Measurements from ENCODE around the gene RSRC1. TPM values are rescaled to one million over a fixed set of nuclear protein-coding genes. Genes with fewer than 3 reads are reported as not detected.
A peak's percentile ranks its signal among the peaks of the same experiment; 100 is the strongest.

Gene RSRC1
- total RNA-seq, 1 experiment from 2014 or later = 35.8 TPM

DNA sequence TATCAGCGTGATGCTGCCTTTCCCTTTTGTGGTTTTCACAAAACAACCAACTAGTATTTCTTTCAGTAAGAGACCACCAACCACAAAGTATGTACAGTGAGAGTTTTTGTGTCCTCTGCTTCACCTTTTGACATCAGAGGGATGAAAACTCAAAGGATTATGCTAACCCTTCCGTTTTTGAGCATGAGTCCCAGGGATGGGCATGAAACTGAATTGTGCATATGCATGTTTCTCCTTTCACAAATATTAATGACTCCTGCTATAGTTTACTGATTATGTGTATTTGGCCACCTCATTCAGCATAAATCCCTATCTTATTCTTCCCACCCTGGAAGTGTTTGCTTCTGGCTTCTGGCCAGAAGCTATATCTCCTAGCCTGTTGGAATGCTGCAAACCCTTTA, 59.2 kb downstream of the RSRC1 start:
- no peaks in the 10 kb centered on the region for H3K27me3 Mint-ChIP-seq (ENCODE audit: insufficient read depth, unreplicated experiment)
- ChIA-PET CTCF (interaction anchor here (1.1 kb wide), 1 partner anchor 370 kb away, joined by 3 read pairs; no protein-coding TSS in a partner anchor), POLR2A (interaction anchor here (0.7 to 2.5 kb wide), 3 partner anchors 11 to 59 kb away, joined by 3 to 9 read pairs (median 6); partner anchors contain the start of gene RSRC1)
- H3K27ac Mint-ChIP-seq (ENCODE audit: low read depth, unreplicated experiment) = peak overlapping the region; percentile 61
- TF ChIP-seq, protein P1, sequence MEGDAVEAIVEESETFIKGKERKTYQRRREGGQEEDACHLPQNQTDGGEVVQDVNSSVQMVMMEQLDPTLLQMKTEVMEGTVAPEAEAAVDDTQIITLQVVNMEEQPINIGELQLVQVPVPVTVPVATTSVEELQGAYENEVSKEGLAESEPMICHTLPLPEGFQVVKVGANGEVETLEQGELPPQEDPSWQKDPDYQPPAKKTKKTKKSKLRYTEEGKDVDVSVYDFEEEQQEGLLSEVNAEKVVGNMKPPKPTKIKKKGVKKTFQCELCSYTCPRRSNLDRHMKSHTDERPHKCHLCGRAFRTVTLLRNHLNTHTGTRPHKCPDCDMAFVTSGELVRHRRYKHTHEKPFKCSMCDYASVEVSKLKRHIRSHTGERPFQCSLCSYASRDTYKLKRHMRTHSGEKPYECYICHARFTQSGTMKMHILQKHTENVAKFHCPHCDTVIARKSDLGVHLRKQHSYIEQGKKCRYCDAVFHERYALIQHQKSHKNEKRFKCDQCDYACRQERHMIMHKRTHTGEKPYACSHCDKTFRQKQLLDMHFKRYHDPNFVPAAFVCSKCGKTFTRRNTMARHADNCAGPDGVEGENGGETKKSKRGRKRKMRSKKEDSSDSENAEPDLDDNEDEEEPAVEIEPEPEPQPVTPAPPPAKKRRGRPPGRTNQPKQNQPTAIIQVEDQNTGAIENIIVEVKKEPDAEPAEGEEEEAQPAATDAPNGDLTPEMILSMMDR (IDR thresholded peaks at IDR 0.05; ENCODE audit: unreplicated experiment) = no peak
- no peak for DNase-seq (ENCODE audit: unreplicated experiment)
- intact Hi-C loops (cut with micrococcal nuclease) = no loop called here
- no peak overlapping the region for H3K4me3 Mint-ChIP-seq (ENCODE audit: unreplicated experiment)
- no TSS peak for BruUV-seq (replicated peaks)
- peaks cover 18% of the 10 kb centered on the region for H3K4me1 Mint-ChIP-seq (ENCODE audit: insufficient read depth, unreplicated experiment)
- H3K9me3 Mint-ChIP-seq (ENCODE audit: unreplicated experiment) = no peaks in the 10 kb centered on the region
- no peaks in the 10 kb centered on the region for H3K36me3 Mint-ChIP-seq (ENCODE audit: insufficient read depth, unreplicated experiment)

DNA sequence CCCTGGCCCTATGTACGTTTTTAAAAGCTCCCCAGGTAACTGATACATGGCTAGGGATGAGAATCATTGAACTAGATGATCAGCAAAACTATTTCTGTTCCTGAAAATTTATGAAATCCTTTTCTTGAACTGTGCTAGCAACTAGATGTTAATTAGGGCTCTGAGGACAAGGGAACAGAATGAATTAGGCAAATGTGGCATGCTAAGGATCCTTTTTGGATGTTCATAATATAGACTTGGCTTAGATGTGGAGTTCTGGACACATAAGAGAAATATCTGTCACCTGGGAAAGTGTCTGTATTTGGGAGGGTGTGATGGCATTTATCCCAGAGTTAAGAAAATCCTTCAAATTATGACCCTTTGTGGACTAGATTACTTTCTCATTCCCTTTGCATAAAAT, 71.2 kb downstream of the RSRC1 start:
- H3K4me3 Mint-ChIP-seq (ENCODE audit: unreplicated experiment) = no peak overlapping the region
- H3K36me3 Mint-ChIP-seq (ENCODE audit: insufficient read depth, unreplicated experiment) = no peaks in the 10 kb centered on the region
- no peaks in the 10 kb centered on the region for H3K27me3 Mint-ChIP-seq (ENCODE audit: insufficient read depth, unreplicated experiment)
- intact Hi-C loops (cut with micrococcal nuclease) = no loop called here
- no TSS peak for BruUV-seq (replicated peaks)
- peaks cover 5% of the 10 kb centered on the region for H3K4me1 Mint-ChIP-seq (ENCODE audit: insufficient read depth, unreplicated experiment)
- TF ChIP-seq, protein P1 (IDR thresholded peaks at IDR 0.05; ENCODE audit: unreplicated experiment) = no peak
- POLR2A ChIA-PET = no interaction called here
- no peak overlapping the region for H3K27ac Mint-ChIP-seq (ENCODE audit: low read depth, unreplicated experiment)
- H3K9me3 Mint-ChIP-seq (ENCODE audit: unreplicated experiment) = no peaks in the 10 kb centered on the region
- DNase-seq (ENCODE audit: unreplicated experiment) = no peak
- CTCF ChIA-PET = interaction anchor here (0.6 kb wide), 1 partner anchor 40 kb away, joined by 4 read pairs; no protein-coding TSS in a partner anchor

- POLR2A ChIA-PET = no interaction called here
- Mint-ChIP-seq H3K36me3 (ENCODE audit: insufficient read depth, unreplicated experiment) (peaks cover 4% of the 10 kb centered on the region), H3K4me1 (ENCODE audit: insufficient read depth, unreplicated experiment) (peaks cover 5% of the 10 kb centered on the region), H3K27ac (ENCODE audit: low read depth, unreplicated experiment) (no peak overlapping the region), H3K9me3 (ENCODE audit: unreplicated experiment) (no peaks in the 10 kb centered on the region), H3K4me3 (ENCODE audit: unreplicated experiment) (no peak overlapping the region), H3K27me3 (ENCODE audit: insufficient read depth, unreplicated experiment) (no peaks in the 10 kb centered on the region)
- DNase-seq (ENCODE audit: unreplicated experiment) = no peak
- no TSS peak for BruUV-seq (replicated peaks)
- CTCF ChIA-PET = interaction anchor here (0.6 kb wide), 1 partner anchor 775 kb away, joined by 3 read pairs; no protein-coding TSS in a partner anchor
- TF ChIP-seq, protein P1 (IDR thresholded peaks at IDR 0.05; ENCODE audit: unreplicated experiment) = no peak
- intact Hi-C loops (cut with micrococcal nuclease) = no loop called here
These were observed 75.8 kb downstream of the RSRC1 start for GRCh38 chr3:158185711-158186110.

DNA sequence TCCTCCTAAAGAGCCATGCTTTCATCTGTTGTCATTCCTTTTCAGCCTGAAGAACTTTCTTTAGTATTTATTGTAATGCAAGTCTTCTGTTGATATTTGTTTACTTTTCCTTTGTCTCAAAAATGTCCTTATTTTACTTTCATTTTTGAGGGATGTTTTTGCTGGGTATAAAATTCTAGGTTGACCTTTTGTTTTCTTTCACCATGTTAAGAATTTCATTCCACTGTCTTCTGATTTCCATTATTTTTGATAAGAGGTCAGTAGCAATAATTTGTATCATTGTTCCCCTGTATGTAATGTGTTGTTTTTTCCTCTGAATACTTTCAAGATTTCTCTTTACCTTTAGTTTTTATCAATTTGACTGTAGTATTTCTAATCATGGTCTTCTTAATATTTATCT, 91.1 kb downstream of the RSRC1 start:
- H3K4me3 Mint-ChIP-seq (ENCODE audit: unreplicated experiment) = no peak overlapping the region
- H3K27me3 Mint-ChIP-seq (ENCODE audit: insufficient read depth, unreplicated experiment) = no peaks in the 10 kb centered on the region
- TF ChIP-seq, protein P1 (IDR thresholded peaks at IDR 0.05; ENCODE audit: unreplicated experiment) = no peak
- H3K9me3 Mint-ChIP-seq (ENCODE audit: unreplicated experiment) = peaks cover 30% of the 10 kb centered on the region
- intact Hi-C loops (cut with micrococcal nuclease) = no loop called here
- H3K4me1 Mint-ChIP-seq (ENCODE audit: insufficient read depth, unreplicated experiment) = no peaks in the 10 kb centered on the region
- H3K36me3 Mint-ChIP-seq (ENCODE audit: insufficient read depth, unreplicated experiment) = peaks cover 6% of the 10 kb centered on the region
- H3K27ac Mint-ChIP-seq (ENCODE audit: low read depth, unreplicated experiment) = no peak overlapping the region
- POLR2A ChIA-PET = no interaction called here
- DNase-seq (ENCODE audit: unreplicated experiment) = no peak
- CTCF ChIA-PET = interaction anchor here (0.7 kb wide), 1 partner anchor 534 kb away, joined by 5 read pairs; no protein-coding TSS in a partner anchor
- BruUV-seq (replicated peaks) = no TSS peak
